H7 (cell line): ENCODE results near the gene ZNF735. TPM values are rescaled to one million over a fixed set of nuclear protein-coding genes. Genes with fewer than 3 reads are reported as not detected.
"Not testable (repeated sequence)": the region's sequence is repeated elsewhere in the genome, so short reads cannot be mapped to it uniquely, and the experiment has no call there.

Experiments
- DNase-seq: peaks from one replicate; pipeline ENCODE4 v3.0.0; 2012
- H3K27me3 ChIP-seq: 2 replicates; pipeline ENCODE4 v1.6.0; 2011; ENCODE audit warnings: mild to moderate bottlenecking, low read length; ENCODE audit not compliant: control insufficient read depth, insufficient read depth
- H3K36me3 ChIP-seq: replicated peaks from 2 replicates; pipeline ENCODE4 v1.5.1; 2011; ENCODE audit warnings: low read length; ENCODE audit not compliant: control insufficient read depth, insufficient read depth
- H3K4me3 ChIP-seq: 2 replicates; pipeline ENCODE4 v1.5.1; 2011; ENCODE audit warnings: low read depth, mild to moderate bottlenecking, control low read depth, low read length, moderate library complexity; ENCODE audit not compliant: insufficient read depth
- total RNA-seq: library from RNA; depleted of rRNA; stranded (reverse); fragments of >200 nt; shearing (Covaris generic); gene quantifications from 2 replicates; pipeline ENCODE4 v1.2.3, GENCODE V29; 2014; rRNA removed

Gene ZNF735
- total RNA-seq, 1 experiment from 2014 or later, result not detected

GRCh38 chr7:64223366-64223765 lies 16.4 kb downstream of the ZNF735 start:
- H3K27me3 ChIP-seq, result no peaks in the 10 kb centered on the region
- H3K36me3 ChIP-seq, result no peaks in the 10 kb centered on the region
- no peak for DNase-seq
- no peak overlapping the region for H3K4me3 ChIP-seq

- H3K27me3 ChIP-seq, DNase-seq, H3K4me3 ChIP-seq, H3K36me3 ChIP-seq: not testable (repeated sequence)
These were observed 21.2 kb downstream of the ZNF735 start, which contains the start of gene ZNF679 for GRCh38 chr7:64228174-64228573. Gene ZNF679 (plus strand): TSS chr7:64228474. CDS start chr7:64249118, 20,644 bp downstream.

GRCh38 chr7:64266341-64266919 lies 59.4 kb downstream of the ZNF735 start:
- no peak for DNase-seq
- H3K4me3 ChIP-seq, result no peak overlapping the region
- H3K36me3 ChIP-seq, result no peaks in the 10 kb centered on the region
- H3K27me3 ChIP-seq, result no peaks in the 10 kb centered on the region

Other genes starting within 250 kb of the ZNF735 start
- gene ZNF722, start 208.4 kb upstream of the ZNF735 start, total RNA-seq, result not detected in 2 replicates
- not detected in 2 replicates for gene ZNF727, start 161.8 kb upstream of the ZNF735 start, total RNA-seq
- gene ZNF679, start 21.3 kb downstream of the ZNF735 start, total RNA-seq, result not detected in 2 replicates
- gene ZNF736, start 106.8 kb downstream of the ZNF735 start, total RNA-seq, result not detected in 2 replicates